GM19438 (cell line): Measurements from ENCODE around the gene XAB2.

Source experiments
- ATAC-seq: cut with Tn5 transposase; IDR thresholded peaks from one replicate; pipeline ENCODE4 v1.9.1; 2021; ENCODE audit warnings: low read depth; ENCODE audit not compliant: unreplicated experiment

XAB2 gene

GRCh38 chr19:7614859-7615741, 14.2 kb downstream of the XAB2 start:
- ATAC-seq = no peak

- ATAC-seq = no peak
These were observed 16.8 kb downstream of the XAB2 start for GRCh38 chr19:7612282-7613274.

- ATAC-seq = no peak
These were observed 17.6 kb downstream of the XAB2 start for GRCh38 chr19:7611541-7612279.

- no peak for ATAC-seq
These were observed 18.7 kb downstream of the XAB2 start for GRCh38 chr19:7610491-7611240.

- ATAC-seq = no peak
These were observed 21.3 kb downstream of the XAB2 start for GRCh38 chr19:7607874-7608560.

- ATAC-seq = no peak
These were observed 22.0 kb downstream of the XAB2 start for GRCh38 chr19:7607212-7607873.

- ATAC-seq = no peak
These were observed 23.1 kb downstream of the XAB2 start for GRCh38 chr19:7606289-7606688.

GRCh38 chr19:7605490-7606222, 23.7 kb downstream of the XAB2 start:
- ATAC-seq = no peak

GRCh38 chr19:7603919-7604318, 25.4 kb downstream of the XAB2 start:
- no peak for ATAC-seq

GRCh38 chr19:7602935-7603497, 26.3 kb downstream of the XAB2 start:
- no peak for ATAC-seq

GRCh38 chr19:7602240-7602934, 27.0 kb downstream of the XAB2 start:
- no peak for ATAC-seq

GRCh38 chr19:7600721-7601120, 28.6 kb downstream of the XAB2 start:
- ATAC-seq = no peak

- ATAC-seq = no peak
These were observed 31.2 kb downstream of the XAB2 start for GRCh38 chr19:7598180-7598579.

- ATAC-seq = no peak
These were observed 31.7 kb downstream of the XAB2 start for GRCh38 chr19:7597689-7598088.

- no peak for ATAC-seq
These were observed 33.0 kb downstream of the XAB2 start for GRCh38 chr19:7596211-7596937.

- no peak for ATAC-seq
These were observed 33.7 kb downstream of the XAB2 start, which contains the start of gene CAMSAP3 for GRCh38 chr19:7595466-7596133. Gene CAMSAP3 (plus strand): TSS chr19:7595863. CDS start chr19:7596003, 140 bp downstream.
